ENCODE measurements around the gene MYL6.

DNA sequence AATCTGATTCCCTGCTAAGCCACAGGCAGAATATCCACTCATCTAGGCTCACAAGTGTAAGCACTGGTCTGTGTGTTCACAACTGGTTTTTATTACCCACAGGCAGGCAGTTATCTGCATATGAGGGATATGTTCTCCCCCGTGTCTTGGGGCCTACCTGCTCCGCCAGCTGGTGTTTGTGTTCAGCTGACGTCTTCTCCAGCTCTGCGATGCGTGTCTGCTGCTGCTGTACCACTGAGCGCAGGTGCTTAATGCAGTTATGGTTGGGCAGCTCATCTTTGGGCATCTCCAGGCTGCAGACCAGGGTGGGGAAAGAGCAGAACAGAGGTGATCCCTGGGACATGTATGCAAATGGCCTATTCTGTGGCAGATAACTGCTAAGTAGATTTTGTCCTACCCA lies 49.8 kb downstream of the MYL6 start:
- TF ChIP-seq POLR2A (IDR thresholded peaks at IDR 0.05) (no peak), POLR2AphosphoS5 (IDR thresholded peaks at IDR 0.05) (no peak), EP300 (IDR thresholded peaks at IDR 0.05) (no peak)
- TF ChIP-seq, protein P1, sequence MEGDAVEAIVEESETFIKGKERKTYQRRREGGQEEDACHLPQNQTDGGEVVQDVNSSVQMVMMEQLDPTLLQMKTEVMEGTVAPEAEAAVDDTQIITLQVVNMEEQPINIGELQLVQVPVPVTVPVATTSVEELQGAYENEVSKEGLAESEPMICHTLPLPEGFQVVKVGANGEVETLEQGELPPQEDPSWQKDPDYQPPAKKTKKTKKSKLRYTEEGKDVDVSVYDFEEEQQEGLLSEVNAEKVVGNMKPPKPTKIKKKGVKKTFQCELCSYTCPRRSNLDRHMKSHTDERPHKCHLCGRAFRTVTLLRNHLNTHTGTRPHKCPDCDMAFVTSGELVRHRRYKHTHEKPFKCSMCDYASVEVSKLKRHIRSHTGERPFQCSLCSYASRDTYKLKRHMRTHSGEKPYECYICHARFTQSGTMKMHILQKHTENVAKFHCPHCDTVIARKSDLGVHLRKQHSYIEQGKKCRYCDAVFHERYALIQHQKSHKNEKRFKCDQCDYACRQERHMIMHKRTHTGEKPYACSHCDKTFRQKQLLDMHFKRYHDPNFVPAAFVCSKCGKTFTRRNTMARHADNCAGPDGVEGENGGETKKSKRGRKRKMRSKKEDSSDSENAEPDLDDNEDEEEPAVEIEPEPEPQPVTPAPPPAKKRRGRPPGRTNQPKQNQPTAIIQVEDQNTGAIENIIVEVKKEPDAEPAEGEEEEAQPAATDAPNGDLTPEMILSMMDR (IDR thresholded peaks at IDR 0.05), result no peak

Measured in stomach (tissue), 4 donors.